Large intestine (tissue), 3 donors: ENCODE results near the gene GAST. TPM values are rescaled to one million over a fixed set of nuclear protein-coding genes. Genes with fewer than 3 reads are reported as not detected.

Experiments used
- DNase-seq, 2 donors: peaks; one replicate each; pipeline versions ENCODE4 v3.0.0 to v3.0.0-alpha.2; 2013
- H3K27ac ChIP-seq: one replicate; pipeline ENCODE4 v1.5.1; 2013; ENCODE audit warnings: low read length
- H3K27me3 ChIP-seq: 2 replicates; pipeline ENCODE4 v1.6.1; 2013; ENCODE audit warnings: low read length; ENCODE audit not compliant: control insufficient read depth, insufficient read depth
- H3K36me3 ChIP-seq: 2 replicates; pipeline ENCODE4 v1.6.1; 2013; ENCODE audit warnings: low read length; ENCODE audit not compliant: control insufficient read depth, insufficient read depth
- H3K4me1 ChIP-seq: one replicate; pipeline ENCODE4 v1.6.1; 2013; ENCODE audit warnings: low read length; ENCODE audit not compliant: control insufficient read depth, insufficient read depth
- H3K4me3 ChIP-seq: one replicate; pipeline ENCODE4 v1.5.1; 2013; ENCODE audit warnings: low read length
- H3K9me3 ChIP-seq: one replicate; pipeline ENCODE4 v1.6.1; 2013; ENCODE audit warnings: mild to moderate bottlenecking, low read depth, low read length, moderate library complexity; ENCODE audit not compliant: control insufficient read depth
- WGBS: methylation state at CpG from one replicate; pipeline ENCODE4 v1.1.5; 2013; ENCODE audit warnings: low lambda C conversion rate; ENCODE audit not compliant: insufficient coverage; 5-methylcytosine and 5-hydroxymethylcytosine counted together
- polyA plus RNA-seq: library from polyadenylated mRNA; unstranded; fragments of 120-200 nt; gene quantifications from one replicate; pipeline ENCODE4 v1.2.1, GENCODE V29; 2013

Gene GAST
- polyA plus RNA-seq, 1 donor = 0.28 TPM

GRCh38 chr17:41748275-41748674 lies 36.1 kb downstream of the GAST start:
- no peaks in the 10 kb centered on the region for H3K9me3 ChIP-seq
- no peaks in the 10 kb centered on the region for H3K27me3 ChIP-seq
- H3K4me3 ChIP-seq = no peak overlapping the region
- peaks cover 3% of the 10 kb centered on the region for H3K36me3 ChIP-seq
- peaks cover 2% of the 10 kb centered on the region for H3K4me1 ChIP-seq
- 100% methylated on average over 2 of the region's 6 CpGs for WGBS
- DNase-seq = peak in 1 of 2 donors; percentile 41
- H3K27ac ChIP-seq = no peak overlapping the region

GRCh38 chr17:41750862-41751261 lies 38.7 kb downstream of the GAST start:
- Histone ChIP-seq H3K9me3 (no peaks in the 10 kb centered on the region), H3K27me3 (no peaks in the 10 kb centered on the region), H3K27ac (no peak overlapping the region), H3K36me3 (peaks cover 27% of the 10 kb centered on the region), H3K4me1 (peaks cover 2% of the 10 kb centered on the region), H3K4me3 (no peak overlapping the region)
- DNase-seq = no peak
- WGBS = no CpG with 5 or more reads among the region's 4 CpGs

- H3K27ac ChIP-seq = no peak overlapping the region
- peaks cover 2% of the 10 kb centered on the region for H3K4me1 ChIP-seq
- H3K9me3 ChIP-seq = no peaks in the 10 kb centered on the region
- H3K36me3 ChIP-seq = peaks cover 32% of the 10 kb centered on the region
- WGBS = no CpG with 5 or more reads among the region's 3 CpGs
- DNase-seq = no peak
- no peak overlapping the region for H3K4me3 ChIP-seq
- H3K27me3 ChIP-seq = no peaks in the 10 kb centered on the region
Measured at GRCh38 chr17:41751288-41751687, 39.2 kb downstream of the GAST start.

- no peak for DNase-seq
- Histone ChIP-seq H3K4me3 (no peak overlapping the region), H3K36me3 (peaks cover 58% of the 10 kb centered on the region), H3K4me1 (no peaks in the 10 kb centered on the region), H3K9me3 (no peaks in the 10 kb centered on the region), H3K27me3 (no peaks in the 10 kb centered on the region), H3K27ac (no peak overlapping the region)
- 63% methylated on average over 2 of the region's 12 CpGs for WGBS
Measured at GRCh38 chr17:41754066-41754465, 41.9 kb downstream of the GAST start.

- no peaks in the 10 kb centered on the region for H3K4me1 ChIP-seq
- peaks cover 92% of the 10 kb centered on the region for H3K36me3 ChIP-seq
- H3K9me3 ChIP-seq = no peaks in the 10 kb centered on the region
- H3K27ac ChIP-seq = no peak overlapping the region
- no peak for DNase-seq
- no peaks in the 10 kb centered on the region for H3K27me3 ChIP-seq
- WGBS = no CpG with 5 or more reads among the region's 9 CpGs
- no peak overlapping the region for H3K4me3 ChIP-seq
Measured at GRCh38 chr17:41758601-41759000, 46.5 kb downstream of the GAST start.

GRCh38 chr17:41760878-41761277 lies 48.7 kb downstream of the GAST start:
- Histone ChIP-seq H3K9me3 (no peaks in the 10 kb centered on the region), H3K36me3 (peaks cover 90% of the 10 kb centered on the region), H3K4me1 (no peaks in the 10 kb centered on the region), H3K27ac (no peak overlapping the region), H3K4me3 (no peak overlapping the region), H3K27me3 (no peaks in the 10 kb centered on the region)
- no peak for DNase-seq
- WGBS = no CpG with 5 or more reads among the region's 6 CpGs

GRCh38 chr17:41762391-41762790 lies 50.3 kb downstream of the GAST start:
- Histone ChIP-seq H3K27ac (no peak overlapping the region), H3K4me3 (no peak overlapping the region), H3K4me1 (no peaks in the 10 kb centered on the region), H3K9me3 (no peaks in the 10 kb centered on the region), H3K27me3 (no peaks in the 10 kb centered on the region), H3K36me3 (peaks cover 89% of the 10 kb centered on the region)
- WGBS = no CpG with 5 or more reads among the region's 6 CpGs
- no peak for DNase-seq

- WGBS = no CpG with 5 or more reads among the region's 16 CpGs
- Histone ChIP-seq H3K4me3 (no peak overlapping the region), H3K27me3 (no peaks in the 10 kb centered on the region), H3K36me3 (peaks cover 89% of the 10 kb centered on the region), H3K4me1 (no peaks in the 10 kb centered on the region), H3K9me3 (no peaks in the 10 kb centered on the region), H3K27ac (no peak overlapping the region)
- no peak for DNase-seq
Measured at GRCh38 chr17:41762841-41763240, 50.7 kb downstream of the GAST start.

- H3K27ac ChIP-seq = no peak overlapping the region
- H3K36me3 ChIP-seq = peaks cover 86% of the 10 kb centered on the region
- no peak overlapping the region for H3K4me3 ChIP-seq
- H3K9me3 ChIP-seq = no peaks in the 10 kb centered on the region
- no peak for DNase-seq
- no peaks in the 10 kb centered on the region for H3K4me1 ChIP-seq
- H3K27me3 ChIP-seq = no peaks in the 10 kb centered on the region
- WGBS = no CpG with 5 or more reads among the region's 8 CpGs
Measured at GRCh38 chr17:41763327-41763726, 51.2 kb downstream of the GAST start.

Other genes with a start within 250 kb of the GAST start
- gene KRT32, start 244.9 kb upstream of the GAST start, polyA plus RNA-seq = not detected
- not detected for gene KRT35, start 231.2 kb upstream of the GAST start, polyA plus RNA-seq
- gene KRT36, start 222.4 kb upstream of the GAST start, polyA plus RNA-seq = 0.03 TPM
- gene KRT13, start 206.7 kb upstream of the GAST start, polyA plus RNA-seq = 0.94 TPM
- 0.79 TPM for gene KRT15, start 193.4 kb upstream of the GAST start, polyA plus RNA-seq
- 81.9 TPM for gene KRT19, start 184.0 kb upstream of the GAST start, polyA plus RNA-seq
- not detected for gene KRT9, start 140.3 kb upstream of the GAST start, polyA plus RNA-seq
- 0.07 TPM for gene KRT14, start 125.4 kb upstream of the GAST start, polyA plus RNA-seq
- not detected for gene KRT16, start 99.6 kb upstream of the GAST start, polyA plus RNA-seq
- gene KRT17, start 87.8 kb upstream of the GAST start, polyA plus RNA-seq = 1.1 TPM
- gene EIF1, start 23.4 kb upstream of the GAST start, polyA plus RNA-seq = 791 TPM
- gene HAP1, start 22.3 kb downstream of the GAST start, polyA plus RNA-seq = 0.39 TPM
- 172 TPM for gene JUP, start 74.4 kb downstream of the GAST start, polyA plus RNA-seq
- gene P3H4, start 99.6 kb downstream of the GAST start, polyA plus RNA-seq = 15.4 TPM
- 43.2 TPM for gene FKBP10, start 100.7 kb downstream of the GAST start, polyA plus RNA-seq
- 36.7 TPM for gene NT5C3B, start 123.9 kb downstream of the GAST start, polyA plus RNA-seq
- 0.06 TPM for gene KLHL10, start 125.5 kb downstream of the GAST start, polyA plus RNA-seq
- gene KLHL11, start 153.1 kb downstream of the GAST start, polyA plus RNA-seq = 5.6 TPM
- gene ACLY, start 206.6 kb downstream of the GAST start, polyA plus RNA-seq = 99.7 TPM
- 0.87 TPM for gene ODAD4, start 218.3 kb downstream of the GAST start, polyA plus RNA-seq